RWPE1 (cell line): ENCODE data around the gene TMEM132C.

Experiments
- CTCF ChIA-PET: fragments of 350-600 bp; sonication (Branson Sonifier 250); formaldehyde crosslinking; extraction: SDS; loops from one replicate; lab custom pipeline; 2021; lab: Yijun Ruan, JAX
- POLR2A ChIA-PET: fragments of 400-600 bp; formaldehyde crosslinking; extraction: SDS; loops from one replicate; lab custom pipeline; 2020; ENCODE audit warnings: antibody characterized with exemption; ENCODE audit not compliant: low non-redundant PET; lab: Yijun Ruan, JAX
- DNase-seq: peaks from one replicate; pipeline ENCODE4 v3.0.0; 2012; ENCODE audit warnings: low spot score
- H3K27ac ChIP-seq: fragments of 450-650 bp; 2 replicates; pipeline ENCODE4 v1.5.1; 2017
- TF ChIP-seq, protein P1 (sequence below): fragments of 450-650 bp; conservative IDR thresholded peaks from 2 replicates; pipeline ENCODE4 v1.5.1; 2017; ENCODE audit warnings: low read depth, mild to moderate bottlenecking

TMEM132C gene

DNA sequence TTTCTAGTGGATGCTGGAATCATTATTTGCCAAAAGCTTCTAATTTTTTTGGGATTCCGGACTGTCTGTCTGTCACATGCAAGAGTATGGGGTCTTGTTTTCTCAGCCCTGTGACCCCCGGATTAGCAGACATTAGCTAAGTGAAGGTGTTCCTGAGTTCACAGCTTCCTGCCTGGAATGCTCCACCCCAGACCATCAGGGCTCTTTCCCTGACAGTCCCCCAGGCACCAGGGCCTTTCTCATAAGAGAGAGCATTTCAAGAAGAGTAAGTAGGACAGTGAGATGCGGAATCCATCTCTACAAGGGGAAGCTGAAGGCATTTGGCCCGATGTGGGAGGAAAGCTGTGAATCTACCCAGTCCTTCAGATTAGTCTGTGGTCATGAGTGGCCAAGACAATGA lies 427.5 kb downstream of the TMEM132C start:
- H3K27ac ChIP-seq: no peak overlapping the region
- TF ChIP-seq, protein P1, sequence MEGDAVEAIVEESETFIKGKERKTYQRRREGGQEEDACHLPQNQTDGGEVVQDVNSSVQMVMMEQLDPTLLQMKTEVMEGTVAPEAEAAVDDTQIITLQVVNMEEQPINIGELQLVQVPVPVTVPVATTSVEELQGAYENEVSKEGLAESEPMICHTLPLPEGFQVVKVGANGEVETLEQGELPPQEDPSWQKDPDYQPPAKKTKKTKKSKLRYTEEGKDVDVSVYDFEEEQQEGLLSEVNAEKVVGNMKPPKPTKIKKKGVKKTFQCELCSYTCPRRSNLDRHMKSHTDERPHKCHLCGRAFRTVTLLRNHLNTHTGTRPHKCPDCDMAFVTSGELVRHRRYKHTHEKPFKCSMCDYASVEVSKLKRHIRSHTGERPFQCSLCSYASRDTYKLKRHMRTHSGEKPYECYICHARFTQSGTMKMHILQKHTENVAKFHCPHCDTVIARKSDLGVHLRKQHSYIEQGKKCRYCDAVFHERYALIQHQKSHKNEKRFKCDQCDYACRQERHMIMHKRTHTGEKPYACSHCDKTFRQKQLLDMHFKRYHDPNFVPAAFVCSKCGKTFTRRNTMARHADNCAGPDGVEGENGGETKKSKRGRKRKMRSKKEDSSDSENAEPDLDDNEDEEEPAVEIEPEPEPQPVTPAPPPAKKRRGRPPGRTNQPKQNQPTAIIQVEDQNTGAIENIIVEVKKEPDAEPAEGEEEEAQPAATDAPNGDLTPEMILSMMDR: no peak
- POLR2A ChIA-PET: no interaction called here
- DNase-seq: no peak
- CTCF ChIA-PET: no interaction called here

DNA sequence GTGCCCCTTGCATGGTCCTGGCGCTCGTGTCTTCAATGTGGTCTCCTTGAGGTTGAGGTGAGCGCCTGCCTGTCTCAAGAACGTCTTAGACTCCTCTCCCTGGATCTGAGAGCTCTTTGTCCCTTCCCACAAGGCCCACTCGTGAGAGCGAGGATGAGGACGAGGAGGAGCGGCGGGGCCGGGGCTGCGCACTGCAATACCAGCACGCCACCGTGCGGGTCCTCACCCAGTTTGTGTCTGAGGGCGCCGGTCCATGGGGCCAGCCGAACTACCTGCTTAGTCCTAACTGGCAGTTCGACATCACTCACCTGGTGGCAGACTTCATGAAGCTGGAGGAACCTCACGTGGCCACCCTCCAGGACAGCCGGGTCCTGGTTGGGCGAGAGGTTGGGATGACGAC lies 428.7 kb downstream of the TMEM132C start:
- ChIA-PET CTCF (no interaction called here), POLR2A (no interaction called here)
- DNase-seq: no peak
- TF ChIP-seq, protein P1: no peak
- no peak overlapping the region for H3K27ac ChIP-seq

DNA sequence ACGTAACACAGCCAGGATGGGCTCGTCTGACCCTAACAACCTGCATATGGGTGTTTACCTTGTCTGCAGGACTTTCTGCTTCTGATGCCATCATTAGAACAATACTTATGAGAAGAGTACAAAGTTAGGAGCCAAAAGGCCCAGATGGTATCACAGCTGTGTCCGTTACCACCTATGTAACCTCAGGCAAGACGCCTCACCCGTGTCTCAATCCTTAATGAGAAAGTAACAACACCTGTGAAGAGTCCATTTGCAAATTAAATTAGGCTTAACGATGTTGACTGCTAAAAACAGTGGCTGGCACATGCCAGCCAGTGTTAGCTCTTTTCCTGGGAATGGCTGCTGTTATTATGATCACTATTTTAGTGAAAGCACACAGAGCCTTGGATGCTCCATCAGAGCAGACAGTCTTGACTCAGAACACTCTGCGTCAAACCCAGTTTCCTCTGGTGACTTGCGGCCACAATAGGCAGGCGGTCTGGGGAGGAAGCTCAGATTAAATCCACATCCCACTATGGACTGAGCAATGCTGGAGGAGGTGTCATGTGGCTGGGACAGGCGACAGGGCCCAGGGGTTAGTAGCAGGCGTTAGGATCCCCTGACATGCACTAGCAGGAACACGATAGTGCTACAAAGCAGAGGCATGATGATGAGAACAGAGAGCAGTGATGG lies 431.5 kb downstream of the TMEM132C start:
- TF ChIP-seq, protein P1: no peak
- no peak overlapping the region for H3K27ac ChIP-seq
- CTCF ChIA-PET: no interaction called here
- no peak for DNase-seq
- POLR2A ChIA-PET: no interaction called here

DNA sequence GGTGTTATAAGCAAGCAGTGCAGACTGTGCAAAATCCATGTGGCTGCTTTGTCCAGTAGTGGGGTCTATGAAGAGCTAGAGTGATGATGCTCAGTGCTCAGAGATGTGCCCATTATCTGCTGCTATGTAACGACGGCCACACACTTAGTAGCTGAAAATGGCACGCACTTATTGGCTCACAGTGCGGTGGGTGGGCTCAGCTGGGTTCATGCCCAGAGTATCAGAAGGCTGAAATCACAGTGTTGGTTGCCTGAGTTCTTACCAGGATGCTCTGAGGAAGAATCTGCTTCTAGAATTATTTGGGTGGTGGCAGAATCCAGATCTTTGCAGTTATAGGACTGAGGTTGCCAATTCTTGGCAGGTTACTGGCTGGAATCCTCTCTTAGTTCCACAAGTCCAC lies 432.1 kb downstream of the TMEM132C start:
- ChIA-PET CTCF (no interaction called here), POLR2A (no interaction called here)
- TF ChIP-seq, protein P1: no peak
- DNase-seq: no peak
- no peak overlapping the region for H3K27ac ChIP-seq

DNA sequence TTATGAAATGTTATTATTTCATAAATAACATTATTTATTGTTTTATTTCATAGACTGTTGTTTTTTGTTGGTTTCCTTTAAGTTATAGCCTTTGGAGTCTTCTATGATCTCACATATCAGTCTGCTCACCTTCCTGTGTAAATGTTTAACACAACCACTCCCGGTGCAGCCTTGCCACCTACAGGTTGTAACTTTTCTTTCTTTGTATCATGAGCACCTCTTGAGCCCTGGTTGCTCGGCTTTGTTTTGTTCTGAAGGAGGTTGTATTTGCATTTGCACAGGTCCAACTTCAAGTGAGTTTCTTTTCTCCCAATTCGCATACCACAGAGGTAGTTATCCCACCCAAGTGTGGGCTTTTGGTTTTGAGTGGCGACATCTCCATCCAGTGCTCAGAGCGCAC lies 435.4 kb downstream of the TMEM132C start:
- DNase-seq: no peak
- TF ChIP-seq, protein P1: no peak
- H3K27ac ChIP-seq: no peak overlapping the region
- ChIA-PET POLR2A (no interaction called here), CTCF (no interaction called here)

DNA sequence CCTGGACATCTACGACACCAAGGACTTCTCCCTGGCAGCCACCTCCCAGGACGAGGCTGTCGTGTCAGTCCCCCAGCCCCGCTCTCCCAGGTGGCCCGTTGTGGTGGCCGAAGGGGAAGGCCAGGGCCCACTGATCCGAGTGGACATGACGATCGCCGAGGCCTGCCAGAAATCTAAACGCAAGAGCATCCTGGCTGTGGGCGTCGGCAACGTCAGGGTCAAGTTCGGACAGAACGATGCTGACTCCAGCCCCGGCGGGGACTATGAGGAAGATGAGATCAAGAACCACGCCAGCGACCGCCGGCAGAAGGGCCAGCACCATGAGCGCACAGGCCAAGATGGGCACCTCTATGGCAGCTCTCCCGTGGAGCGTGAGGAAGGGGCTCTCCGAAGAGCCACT lies 438.2 kb downstream of the TMEM132C start:
- DNase-seq: no peak
- ChIA-PET CTCF (no interaction called here), POLR2A (no interaction called here)
- TF ChIP-seq, protein P1: no peak
- no peak overlapping the region for H3K27ac ChIP-seq
